SK-N-MC (cell line): ENCODE measurements around the gene ART3.

Experiments
- FOXP2 ChIP-seq: optimal IDR thresholded peaks from 2 replicates; pipeline ENCODE3; 2011; ENCODE audit warnings: mild to moderate bottlenecking, moderate library complexity; ENCODE audit not compliant: insufficient read depth; ENCODE audit errors: extremely low read length, control extremely low read depth
- POLR2AphosphoS5 ChIP-seq: IDR thresholded peaks from 2 replicates; pipeline ENCODE4 v1.6.1; 2012; ENCODE audit warnings: mild to moderate bottlenecking, low read depth, low read length, borderline replicate concordance

DNA sequence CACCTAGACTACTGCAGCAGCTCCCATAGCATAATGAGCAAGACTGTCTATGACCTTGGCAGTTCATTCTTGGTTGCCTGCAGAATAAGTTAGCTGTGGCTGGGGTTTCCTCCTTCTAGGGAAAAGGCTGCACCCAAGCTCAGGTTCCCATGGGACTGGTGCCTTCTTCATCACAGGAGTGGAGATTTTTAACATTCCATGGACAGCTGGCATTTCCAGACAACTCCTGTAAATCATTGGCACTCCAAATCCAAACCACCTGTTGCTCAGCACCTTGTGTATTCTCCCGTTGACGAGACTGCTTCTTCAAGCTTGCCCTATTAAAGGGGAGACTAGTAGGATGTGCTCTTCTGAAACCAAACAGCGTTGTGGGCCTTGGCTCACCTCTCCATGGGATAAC, 81.5 kb downstream of the ART3 start:
- TF ChIP-seq FOXP2 (no peak), POLR2AphosphoS5 (no peak)
